PFSK-1 (cell line): ENCODE measurements around the gene FFAR4. TPM values are rescaled to one million over a fixed set of nuclear protein-coding genes. Genes with fewer than 3 reads are reported as not detected.

Experiments used
- FOXP2 ChIP-seq: optimal IDR thresholded peaks from 2 replicates; pipeline ENCODE3; 2011; ENCODE audit warnings: borderline replicate concordance, control low read depth, inconsistent platforms; ENCODE audit not compliant: insufficient read depth; ENCODE audit errors: extremely low read length, extremely low read depth
- POLR2AphosphoS5 ChIP-seq: IDR thresholded peaks from 2 replicates; pipeline ENCODE4 v1.6.1; 2012; ENCODE audit warnings: low read depth, mild to moderate bottlenecking, control low read depth, low read length, moderate library complexity
- SIN3A ChIP-seq: IDR thresholded peaks from 2 replicates; pipeline ENCODE4 v1.6.1; 2012; ENCODE audit warnings: mild to moderate bottlenecking, low read length, moderate library complexity, borderline replicate concordance; ENCODE audit not compliant: insufficient read depth
- TAF1 ChIP-seq: IDR thresholded peaks from 2 replicates; pipeline ENCODE4 v1.6.1; 2012; ENCODE audit warnings: low read length, control low read depth, borderline replicate concordance; ENCODE audit not compliant: insufficient read depth
- polyA plus RNA-seq: library from polyadenylated mRNA; unstranded; fragments of >200 nt; gene quantifications from one replicate; pipeline ENCODE4 v1.2.1, GENCODE V29; 2012; ENCODE audit warnings: low read depth, missing spikeins; ENCODE audit not compliant: insufficient read length
- TF ChIP-seq, protein P1 (sequence below), 2 experiments: IDR thresholded peaks; 2 replicates each; pipeline versions ENCODE4 v1.6.1 to v1.8.0; 2011 to 2012; ENCODE audit warnings: low read depth in 2 of 2, low read length in 2 of 2, control low read depth in 1 of 2, inconsistent platforms in 1 of 2, mild to moderate bottlenecking in 1 of 2, moderate library complexity in 1 of 2; ENCODE audit not compliant: insufficient read depth in 1 of 2

The FFAR4 gene
- not detected for polyA plus RNA-seq

DNA sequence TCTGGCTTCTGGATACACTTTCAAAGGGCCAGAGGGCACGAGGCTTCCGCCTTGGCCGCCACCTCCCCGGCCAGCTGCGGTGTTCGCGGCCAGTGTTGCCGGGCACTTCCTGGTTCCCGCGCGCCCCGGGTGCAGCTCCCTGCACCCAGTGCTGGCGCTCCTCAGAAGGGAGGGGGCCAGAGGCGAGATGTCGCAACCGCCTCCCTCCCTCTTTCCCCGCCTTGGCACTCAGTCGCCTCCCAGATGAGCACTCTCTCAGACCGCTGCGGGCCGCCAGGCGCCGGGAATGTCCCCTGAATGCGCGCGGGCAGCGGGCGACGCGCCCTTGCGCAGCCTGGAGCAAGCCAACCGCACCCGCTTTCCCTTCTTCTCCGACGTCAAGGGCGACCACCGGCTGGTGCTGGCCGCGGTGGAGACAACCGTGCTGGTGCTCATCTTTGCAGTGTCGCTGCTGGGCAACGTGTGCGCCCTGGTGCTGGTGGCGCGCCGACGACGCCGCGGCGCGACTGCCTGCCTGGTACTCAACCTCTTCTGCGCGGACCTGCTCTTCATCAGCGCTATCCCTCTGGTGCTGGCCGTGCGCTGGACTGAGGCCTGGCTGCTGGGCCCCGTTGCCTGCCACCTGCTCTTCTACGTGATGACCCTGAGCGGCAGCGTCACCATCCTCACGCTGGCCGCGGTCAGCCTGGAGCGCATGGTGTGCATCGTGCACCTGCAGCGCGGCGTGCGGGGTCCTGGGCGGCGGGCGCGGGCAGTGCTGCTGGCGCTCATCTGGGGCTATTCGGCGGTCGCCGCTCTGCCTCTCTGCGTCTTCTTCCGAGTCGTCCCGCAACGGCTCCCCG lies at the start of gene FFAR4:
FFAR4 (plus strand) TSS at position 231 of the 842 bp plus-strand sequence; CDS start at position 287, 56 bp downstream.
- TF ChIP-seq, protein P1, sequence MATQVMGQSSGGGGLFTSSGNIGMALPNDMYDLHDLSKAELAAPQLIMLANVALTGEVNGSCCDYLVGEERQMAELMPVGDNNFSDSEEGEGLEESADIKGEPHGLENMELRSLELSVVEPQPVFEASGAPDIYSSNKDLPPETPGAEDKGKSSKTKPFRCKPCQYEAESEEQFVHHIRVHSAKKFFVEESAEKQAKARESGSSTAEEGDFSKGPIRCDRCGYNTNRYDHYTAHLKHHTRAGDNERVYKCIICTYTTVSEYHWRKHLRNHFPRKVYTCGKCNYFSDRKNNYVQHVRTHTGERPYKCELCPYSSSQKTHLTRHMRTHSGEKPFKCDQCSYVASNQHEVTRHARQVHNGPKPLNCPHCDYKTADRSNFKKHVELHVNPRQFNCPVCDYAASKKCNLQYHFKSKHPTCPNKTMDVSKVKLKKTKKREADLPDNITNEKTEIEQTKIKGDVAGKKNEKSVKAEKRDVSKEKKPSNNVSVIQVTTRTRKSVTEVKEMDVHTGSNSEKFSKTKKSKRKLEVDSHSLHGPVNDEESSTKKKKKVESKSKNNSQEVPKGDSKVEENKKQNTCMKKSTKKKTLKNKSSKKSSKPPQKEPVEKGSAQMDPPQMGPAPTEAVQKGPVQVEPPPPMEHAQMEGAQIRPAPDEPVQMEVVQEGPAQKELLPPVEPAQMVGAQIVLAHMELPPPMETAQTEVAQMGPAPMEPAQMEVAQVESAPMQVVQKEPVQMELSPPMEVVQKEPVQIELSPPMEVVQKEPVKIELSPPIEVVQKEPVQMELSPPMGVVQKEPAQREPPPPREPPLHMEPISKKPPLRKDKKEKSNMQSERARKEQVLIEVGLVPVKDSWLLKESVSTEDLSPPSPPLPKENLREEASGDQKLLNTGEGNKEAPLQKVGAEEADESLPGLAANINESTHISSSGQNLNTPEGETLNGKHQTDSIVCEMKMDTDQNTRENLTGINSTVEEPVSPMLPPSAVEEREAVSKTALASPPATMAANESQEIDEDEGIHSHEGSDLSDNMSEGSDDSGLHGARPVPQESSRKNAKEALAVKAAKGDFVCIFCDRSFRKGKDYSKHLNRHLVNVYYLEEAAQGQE (IDR thresholded peaks at IDR 0.05; ENCODE audit: insufficient read depth in 1 of 2, low read depth in 2 of 2, low read length in 2 of 2) = no peak
- TF ChIP-seq TAF1 (no peak), POLR2AphosphoS5 (no peak), SIN3A (no peak), FOXP2 (no peak)

DNA sequence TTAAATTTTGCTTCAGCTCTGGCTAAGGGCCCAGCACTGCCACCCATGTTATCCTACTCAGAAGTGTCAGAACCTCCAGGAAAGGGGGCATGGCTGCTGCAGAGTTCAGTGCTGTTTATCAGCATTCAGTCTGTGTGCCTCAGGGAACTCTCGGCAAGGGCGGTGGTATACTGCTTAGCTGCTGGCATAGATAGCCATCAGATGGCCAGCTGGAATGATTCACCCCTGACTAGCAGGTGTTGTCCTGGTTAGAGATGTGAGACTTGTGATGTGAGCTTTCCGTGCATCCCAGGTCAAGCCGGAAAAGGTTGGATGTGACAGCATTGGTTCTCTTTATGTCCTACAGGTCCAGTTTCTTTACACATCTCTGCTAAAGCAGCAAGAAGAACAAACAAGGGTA lies 47.9 kb upstream of the FFAR4 start:
- TF ChIP-seq, protein P1 (IDR thresholded peaks at IDR 0.05; ENCODE audit: insufficient read depth in 1 of 2, low read depth in 2 of 2, low read length in 2 of 2) = no peak
- TF ChIP-seq SIN3A = no peak
- TF ChIP-seq POLR2AphosphoS5 = no peak
- TF ChIP-seq FOXP2 = no peak
- TF ChIP-seq TAF1 = no peak

DNA sequence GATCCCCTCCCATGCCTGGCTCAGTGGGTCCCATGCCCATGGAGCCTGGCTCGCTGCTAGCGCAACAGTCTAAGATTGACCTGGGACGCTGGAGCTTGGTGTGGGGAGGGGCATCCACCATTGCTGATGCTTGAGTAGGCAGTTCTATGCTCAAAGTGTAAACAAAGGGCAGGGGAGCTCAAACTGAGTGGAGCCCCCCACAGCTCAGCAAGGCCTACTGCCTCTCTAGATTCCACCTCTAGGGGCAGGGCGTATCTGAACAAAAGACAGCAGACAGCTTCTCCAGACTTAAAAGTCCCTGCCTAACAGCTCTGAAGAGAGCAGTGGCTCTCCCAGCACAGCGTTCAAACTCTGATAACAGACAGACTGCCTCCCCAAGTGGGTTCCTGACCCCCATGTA lies 31.2 kb upstream of the FFAR4 start:
- TF ChIP-seq TAF1 (no peak), SIN3A (no peak), FOXP2 (no peak), POLR2AphosphoS5 (no peak)
- TF ChIP-seq, protein P1 (IDR thresholded peaks at IDR 0.05; ENCODE audit: insufficient read depth in 1 of 2, low read depth in 2 of 2, low read length in 2 of 2) = no peak

DNA sequence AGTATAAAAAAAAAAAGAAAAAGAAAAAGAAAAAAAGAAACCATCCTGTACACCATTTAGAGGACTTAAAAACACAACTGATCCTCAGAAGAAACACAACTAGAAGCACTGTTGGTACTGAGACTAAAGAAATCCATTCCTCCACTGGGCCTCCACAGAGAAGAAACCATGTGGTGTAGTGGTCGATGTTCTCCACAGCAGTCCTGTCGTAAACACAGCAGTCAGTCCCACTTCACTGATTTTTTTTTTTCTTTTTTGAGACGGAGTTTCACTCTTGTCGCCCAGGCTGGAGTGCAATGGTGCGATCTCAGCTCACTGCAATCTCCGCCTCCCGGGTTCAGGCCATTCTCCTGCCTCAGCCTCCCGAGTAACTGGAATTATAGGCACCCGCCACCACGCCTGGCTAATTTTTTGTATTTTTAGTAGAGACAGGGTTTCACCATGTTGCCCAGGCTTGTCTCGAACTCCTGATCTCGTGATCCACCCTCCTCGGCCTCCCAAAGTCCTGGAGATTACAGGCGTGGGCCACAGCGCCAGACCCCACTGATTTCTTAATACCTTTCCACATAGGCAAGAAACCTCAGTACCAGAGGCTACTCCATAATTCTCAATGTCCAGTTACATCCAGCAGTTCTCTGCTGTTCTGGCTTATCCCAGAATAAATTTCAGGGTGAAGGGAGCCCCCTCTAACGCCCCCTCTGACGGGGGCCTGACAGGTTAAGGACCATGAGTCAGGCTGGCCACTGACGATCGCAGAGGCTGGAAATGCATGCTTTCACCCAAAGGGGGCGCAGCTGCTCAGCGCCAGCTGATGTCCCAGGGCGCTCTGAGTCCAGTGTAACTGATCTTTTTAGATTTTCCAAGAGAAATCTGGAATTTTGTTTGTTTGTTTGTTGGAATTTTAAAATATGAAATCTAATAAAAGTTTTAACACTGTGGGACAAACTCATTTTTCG lies 24.8 kb upstream of the FFAR4 start:
- TF ChIP-seq SIN3A (no peak), FOXP2 (no peak), TAF1 (no peak), POLR2AphosphoS5 (no peak)
- TF ChIP-seq, protein P1 (IDR thresholded peaks at IDR 0.05; ENCODE audit: insufficient read depth in 1 of 2, low read depth in 2 of 2, low read length in 2 of 2) = no peak
